Measurements from ENCODE around the gene RELT. TPM values are rescaled to one million over a fixed set of nuclear protein-coding genes. Genes with fewer than 3 reads are reported as not detected.

RELT gene
- total and polyA plus RNA-seq, 2 of the 13 experiments (the other 11 are each of a cell fraction or from before 2014, with no cell fraction given) = 2.5 to 4.7 TPM

DNA sequence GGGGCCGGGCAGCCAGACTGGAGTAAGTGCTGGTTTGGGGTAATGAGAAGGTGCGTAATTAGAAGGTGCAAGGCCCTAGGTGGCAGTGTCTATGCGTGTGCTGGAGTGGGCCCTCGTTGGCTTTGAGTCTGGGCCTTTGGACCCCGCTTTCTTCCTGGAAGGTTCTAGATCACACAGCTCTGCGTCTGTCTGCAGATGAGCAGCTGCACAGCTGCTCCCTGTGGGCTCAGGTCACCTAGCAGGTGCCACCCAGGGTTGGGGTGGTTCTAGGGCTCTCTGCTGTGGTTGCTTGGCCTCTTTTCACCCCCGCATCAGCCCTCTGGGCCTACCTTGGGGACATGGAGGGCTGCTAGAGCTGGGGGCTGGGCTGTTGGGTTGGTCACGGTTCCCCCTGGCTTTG, 10.3 kb downstream of the RELT start (continued):
- TF ChIP-seq TFAP4 (IDR thresholded peaks at IDR 0.05; ENCODE audit: borderline replicate concordance, low read depth) (no peak), ZNF333 (CRISPR knock-in tag; IDR thresholded peaks at IDR 0.05; ENCODE audit: borderline replicate concordance) (no peak), CHD2 (IDR thresholded peaks at IDR 0.05; ENCODE audit: low read depth, low read length) (no peak), PAX8 (CRISPR knock-in tag; IDR thresholded peaks at IDR 0.05; ENCODE audit: borderline replicate concordance) (no peak), HMGXB3 (CRISPR knock-in tag; IDR thresholded peaks at IDR 0.05; ENCODE audit: borderline replicate concordance) (no peak)
- TF ChIP-seq, protein P1, sequence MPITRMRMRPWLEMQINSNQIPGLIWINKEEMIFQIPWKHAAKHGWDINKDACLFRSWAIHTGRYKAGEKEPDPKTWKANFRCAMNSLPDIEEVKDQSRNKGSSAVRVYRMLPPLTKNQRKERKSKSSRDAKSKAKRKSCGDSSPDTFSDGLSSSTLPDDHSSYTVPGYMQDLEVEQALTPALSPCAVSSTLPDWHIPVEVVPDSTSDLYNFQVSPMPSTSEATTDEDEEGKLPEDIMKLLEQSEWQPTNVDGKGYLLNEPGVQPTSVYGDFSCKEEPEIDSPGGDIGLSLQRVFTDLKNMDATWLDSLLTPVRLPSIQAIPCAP (CRISPR knock-in tag; IDR thresholded peaks at IDR 0.05; ENCODE audit: low read depth) = no peak
- TF ChIP-seq, protein P2, sequence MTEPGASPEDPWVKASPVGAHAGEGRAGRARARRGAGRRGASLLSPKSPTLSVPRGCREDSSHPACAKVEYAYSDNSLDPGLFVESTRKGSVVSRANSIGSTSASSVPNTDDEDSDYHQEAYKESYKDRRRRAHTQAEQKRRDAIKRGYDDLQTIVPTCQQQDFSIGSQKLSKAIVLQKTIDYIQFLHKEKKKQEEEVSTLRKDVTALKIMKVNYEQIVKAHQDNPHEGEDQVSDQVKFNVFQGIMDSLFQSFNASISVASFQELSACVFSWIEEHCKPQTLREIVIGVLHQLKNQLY (CRISPR knock-in tag; IDR thresholded peaks at IDR 0.05) = no peak
